GM19238 (cell line): Measurements from ENCODE around the gene MAP3K15.
"Not testable (repeated sequence)": the region's sequence is repeated elsewhere in the genome, so short reads cannot be mapped to it uniquely, and the experiment has no call there.

Experiments
- DNase-seq: peaks from one replicate; pipeline ENCODE4 v3.0.0; 2011; ENCODE audit warnings: low spot score; ENCODE audit not compliant: insufficient read length

MAP3K15 gene

GRCh38 chrX:19535476-19535875, 20.2 kb upstream of the MAP3K15 start:
- DNase-seq: no peak

DNA sequence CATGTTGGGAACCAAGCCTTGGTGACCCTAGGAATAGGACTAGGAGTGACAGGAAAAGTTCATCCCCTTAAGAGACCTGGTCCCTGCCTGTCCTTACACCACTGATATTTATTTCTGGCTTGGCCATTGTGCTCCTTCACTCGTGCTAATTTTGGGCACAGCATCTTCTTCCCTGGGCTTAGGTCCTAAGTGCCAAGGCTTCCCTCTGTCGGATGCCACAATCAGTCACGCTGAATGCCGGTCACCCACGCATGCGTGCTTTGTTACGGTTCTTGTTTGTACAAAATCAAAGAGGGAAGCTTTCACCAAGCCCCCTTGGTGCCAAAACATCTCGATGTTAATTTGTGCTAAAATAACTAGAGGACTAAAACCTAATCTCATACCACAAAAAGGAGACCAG, 17.4 kb upstream of the MAP3K15 start:
- no peak for DNase-seq

GRCh38 chrX:19517965-19518364, 2.7 kb upstream of the MAP3K15 start:
- no peak for DNase-seq

DNA sequence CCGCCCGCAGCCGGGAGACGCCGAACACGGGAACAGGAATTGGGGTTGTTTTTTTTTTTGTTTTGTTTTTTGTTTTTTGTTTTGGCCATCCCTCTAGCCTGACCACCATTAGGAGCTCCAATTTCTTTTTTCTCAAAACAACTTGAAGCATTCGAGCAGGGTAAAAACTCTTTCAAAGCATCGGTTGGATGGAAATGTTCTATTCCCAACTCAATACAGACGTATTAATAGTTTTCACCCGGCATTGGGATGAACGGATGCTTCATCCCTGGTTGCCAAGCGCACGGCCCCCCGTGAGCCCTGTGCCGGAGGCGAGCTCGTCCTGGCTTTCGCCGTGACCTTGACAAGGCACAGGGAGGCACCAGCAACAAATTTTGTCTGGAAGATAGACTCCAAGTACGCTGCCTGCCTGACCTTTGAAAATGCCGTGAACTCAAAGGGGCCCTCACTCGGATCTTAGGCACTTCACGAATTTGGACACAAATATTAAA, 352 bp upstream of the MAP3K15 start:
- no peak for DNase-seq

- no peak for DNase-seq
Observed at GRCh38 chrX:19513383-19513782, 1.9 kb downstream of the MAP3K15 start.

- no peak for DNase-seq
Observed at GRCh38 chrX:19512961-19513360, 2.3 kb downstream of the MAP3K15 start.

DNA sequence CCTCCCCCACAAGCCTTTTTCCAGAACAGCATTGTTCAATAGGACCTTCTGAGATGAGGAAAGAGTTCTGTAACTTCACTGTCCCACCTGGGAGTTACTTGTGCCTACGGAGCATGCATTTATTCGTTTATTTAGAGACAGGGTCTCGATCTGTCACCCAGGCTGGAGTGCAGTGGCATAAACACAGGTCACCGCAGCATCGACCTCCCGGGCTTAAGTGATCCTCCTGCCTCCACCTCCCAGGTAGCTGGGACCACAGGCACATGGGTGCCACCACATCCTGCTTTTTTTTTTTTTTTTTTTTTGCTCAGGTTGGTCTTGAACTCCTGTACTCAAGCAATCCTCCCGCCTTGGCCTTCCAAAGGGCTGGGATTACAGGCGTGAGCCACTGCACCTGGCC, 2.9 kb downstream of the MAP3K15 start:
- no peak for DNase-seq

- not testable (repeated sequence) for DNase-seq
Observed at GRCh38 chrX:19511796-19512195, 3.5 kb downstream of the MAP3K15 start.

DNA sequence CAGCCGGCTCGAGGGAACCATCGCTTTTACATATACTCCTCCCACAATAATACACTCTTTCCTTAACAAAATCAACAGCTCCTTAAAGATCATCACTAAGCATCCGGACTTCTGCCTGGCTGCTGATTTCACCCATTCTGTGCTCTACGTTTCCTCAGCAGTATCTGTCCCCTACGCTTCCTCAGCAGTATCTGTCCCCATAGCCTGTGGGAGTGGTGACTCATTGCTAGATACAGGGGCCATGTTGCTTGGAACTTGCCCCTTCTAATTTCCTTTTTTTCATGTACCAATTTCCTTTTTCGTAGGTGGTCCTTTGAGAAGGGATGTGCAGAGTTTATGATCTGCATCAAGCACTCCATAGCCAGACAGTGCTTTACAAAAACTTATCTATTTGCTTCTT, 18.6 kb downstream of the MAP3K15 start:
- no peak for DNase-seq

- no peak for DNase-seq
Observed at GRCh38 chrX:19487520-19488200, 27.6 kb downstream of the MAP3K15 start.

DNA sequence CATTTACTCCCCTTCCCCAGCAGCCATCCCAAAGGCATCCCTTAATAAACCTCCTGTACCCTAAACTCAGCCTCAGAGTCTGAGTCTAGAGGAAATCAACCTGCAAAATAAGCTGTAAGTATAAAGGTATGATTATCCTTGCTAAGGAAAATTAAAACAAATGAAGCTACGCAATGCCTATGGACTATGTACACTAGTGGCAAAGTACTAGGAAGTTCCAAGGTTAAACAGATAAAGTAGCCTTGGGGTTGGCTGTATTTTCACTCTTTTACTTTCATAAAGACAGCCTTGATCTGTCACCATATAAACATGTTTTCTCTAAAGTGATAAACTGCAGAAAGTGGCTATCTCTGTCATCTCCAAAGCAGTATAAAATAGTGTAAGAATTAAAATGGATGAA, 35.9 kb downstream of the MAP3K15 start:
- no peak for DNase-seq

- DNase-seq: not testable (repeated sequence)
Observed at GRCh38 chrX:19468383-19468782, 46.9 kb downstream of the MAP3K15 start.

DNA sequence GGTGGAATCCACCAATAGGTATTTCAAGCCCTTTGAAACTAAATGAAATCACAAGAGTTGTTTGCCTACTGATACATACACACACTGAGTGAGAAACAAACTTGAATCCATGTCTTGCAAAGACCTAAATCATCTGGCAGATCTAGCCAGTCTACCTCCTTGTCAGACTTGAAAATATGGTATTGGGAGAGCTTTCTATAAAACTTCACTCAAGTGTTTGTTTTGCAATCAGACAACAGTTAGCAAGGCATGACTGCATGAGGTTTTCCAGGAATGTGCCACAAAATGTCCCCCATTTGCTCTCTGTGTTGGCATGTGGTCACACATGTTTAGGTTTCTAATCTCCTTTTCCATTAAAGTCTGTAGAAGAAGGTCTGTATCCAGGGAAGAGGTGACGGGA, 52.4 kb downstream of the MAP3K15 start:
- no peak for DNase-seq

- no peak for DNase-seq
Observed at GRCh38 chrX:19462231-19462630, 53.1 kb downstream of the MAP3K15 start.

DNA sequence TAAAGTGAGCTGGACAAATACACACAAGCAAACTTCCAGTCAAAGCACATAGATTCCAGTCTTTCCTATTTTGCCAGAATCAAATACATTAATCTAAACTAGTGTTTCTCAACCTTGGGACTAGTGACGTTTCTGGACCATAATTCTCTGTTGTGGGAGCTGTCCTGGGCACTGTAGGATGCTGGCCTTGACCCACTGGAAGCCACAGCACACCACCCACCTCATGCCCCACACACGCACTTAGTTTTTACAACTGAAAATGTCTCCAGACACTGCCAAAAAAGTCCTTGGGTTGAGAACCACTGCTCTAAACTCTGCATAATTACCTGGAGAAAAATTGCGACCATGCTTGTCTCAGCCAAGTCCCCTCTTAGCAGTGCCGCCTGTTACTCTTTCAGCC, 57.6 kb downstream of the MAP3K15 start:
- DNase-seq: no peak

DNA sequence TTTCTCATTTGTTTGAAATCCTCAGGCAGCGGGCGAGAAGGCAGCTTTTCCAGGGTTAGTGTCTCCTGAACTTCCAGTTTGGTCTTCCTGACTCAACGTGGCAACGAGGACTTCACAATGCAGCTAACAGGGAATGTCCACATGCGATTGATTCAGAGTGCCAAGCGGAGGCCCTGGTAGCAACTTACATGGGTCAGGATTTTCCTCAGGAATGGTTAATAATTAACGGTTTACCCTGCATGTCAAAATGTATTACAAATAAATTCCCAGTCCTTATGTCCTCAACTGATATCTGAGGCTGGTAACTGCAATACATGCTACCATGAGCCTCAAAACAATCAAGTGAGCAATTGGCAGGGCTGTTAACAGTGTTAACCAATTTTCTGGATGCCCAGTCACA, 67.2 kb downstream of the MAP3K15 start:
- DNase-seq: no peak

DNA sequence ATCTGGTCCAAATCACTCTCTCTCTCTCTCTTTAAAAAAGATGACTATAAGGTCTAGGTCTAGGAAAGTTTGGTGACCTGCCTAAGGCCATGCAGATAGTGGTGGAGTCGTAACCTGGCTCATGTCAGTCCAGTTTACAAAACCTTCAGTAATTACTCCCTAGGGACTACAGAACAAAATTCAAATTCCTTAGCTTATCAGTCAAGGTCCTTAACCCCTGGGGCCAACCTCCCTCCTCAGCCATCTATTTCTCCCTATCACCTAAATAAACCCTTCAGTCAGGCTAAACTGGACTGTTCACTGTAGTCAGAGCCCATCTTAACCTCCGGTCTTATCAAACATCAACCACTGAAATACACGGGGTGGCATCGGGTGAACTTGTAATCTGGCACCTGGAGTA, 68.9 kb downstream of the MAP3K15 start:
- no peak for DNase-seq

- DNase-seq: not testable (repeated sequence)
Observed at GRCh38 chrX:19445772-19446171, 69.5 kb downstream of the MAP3K15 start.

- no peak for DNase-seq
Observed at GRCh38 chrX:19443869-19444526, 71.3 kb downstream of the MAP3K15 start.

DNA sequence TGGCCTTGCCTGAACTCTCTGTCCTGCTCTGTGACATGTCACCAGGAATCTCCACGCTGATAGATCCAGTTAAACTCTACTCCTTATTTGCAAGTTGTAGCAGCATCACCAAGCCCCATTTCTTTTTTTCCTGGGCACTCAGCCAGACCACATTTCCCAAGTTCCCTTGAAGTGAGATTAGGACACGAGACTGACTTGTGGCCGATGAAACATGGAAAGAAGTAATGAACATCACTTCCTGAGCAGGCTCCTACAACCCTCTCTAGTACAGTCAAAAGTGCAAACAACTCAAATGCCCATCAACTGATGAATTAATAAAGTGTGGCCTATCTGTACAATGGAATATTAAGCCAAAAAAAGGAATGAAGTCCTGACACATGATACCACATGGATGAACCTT, 74.6 kb downstream of the MAP3K15 start:
- DNase-seq: no peak

DNA sequence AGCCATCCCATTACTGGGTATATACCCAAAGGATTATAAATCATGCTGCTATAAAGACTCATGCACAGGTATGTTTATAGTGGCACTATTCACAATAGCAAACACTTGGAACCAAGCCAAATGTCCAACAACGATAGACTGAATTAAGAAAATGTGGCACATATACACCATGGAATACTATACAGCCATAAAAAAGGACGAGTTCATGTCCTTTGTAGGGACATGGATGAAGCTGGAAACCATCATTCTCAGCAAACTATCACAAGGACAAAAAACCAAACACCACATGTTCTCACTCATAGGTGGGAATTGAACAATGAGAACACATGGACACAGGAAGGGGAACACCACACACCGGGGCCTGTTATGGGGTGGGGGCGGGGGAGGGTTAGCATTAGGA, 92.6 kb downstream of the MAP3K15 start:
- DNase-seq: not testable (repeated sequence)

DNA sequence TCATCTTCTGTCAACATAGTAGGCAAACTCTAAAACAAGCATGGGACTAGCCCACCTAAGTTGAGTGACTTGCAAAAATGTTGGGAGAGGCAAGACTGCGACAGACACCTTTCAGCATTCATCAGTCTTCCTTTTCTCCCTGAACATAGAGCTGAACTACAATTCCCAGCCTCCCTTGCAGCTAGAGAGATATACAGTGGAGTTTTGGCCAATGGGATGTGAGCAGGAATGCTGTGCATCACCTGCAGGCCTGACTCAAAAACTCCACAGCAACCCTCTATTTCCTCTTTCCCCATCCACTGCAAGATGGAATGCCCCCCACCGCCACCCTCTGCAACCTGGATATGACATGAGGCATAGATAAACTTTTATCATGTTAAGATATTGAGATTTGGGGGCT, 105.0 kb downstream of the MAP3K15 start:
- no peak for DNase-seq

DNA sequence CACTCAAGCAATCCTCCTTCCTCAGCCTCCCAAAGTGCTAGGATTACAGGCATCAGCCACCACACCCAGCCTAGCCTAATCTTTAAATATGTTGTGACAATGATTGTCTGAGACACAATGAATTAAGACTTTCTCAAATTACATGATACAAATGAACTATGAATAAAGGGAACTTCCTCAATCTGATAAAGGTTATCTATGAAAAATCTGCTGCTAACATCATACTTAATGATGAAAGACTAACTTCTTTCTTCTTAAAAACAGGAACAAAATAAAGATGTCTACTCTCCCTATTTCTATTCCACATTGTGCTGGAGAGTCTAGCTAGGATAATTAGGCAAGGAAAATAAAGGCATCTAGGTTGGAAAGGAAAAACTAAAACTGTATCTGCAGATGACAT, 111.6 kb downstream of the MAP3K15 start:
- no peak for DNase-seq
